ENCODE results near the gene CYP4A22.
"Not testable (repeated sequence)": the region's sequence is repeated elsewhere in the genome, so short reads cannot be mapped to it uniquely, and the experiment has no call there.

CYP4A22 gene, protein sequence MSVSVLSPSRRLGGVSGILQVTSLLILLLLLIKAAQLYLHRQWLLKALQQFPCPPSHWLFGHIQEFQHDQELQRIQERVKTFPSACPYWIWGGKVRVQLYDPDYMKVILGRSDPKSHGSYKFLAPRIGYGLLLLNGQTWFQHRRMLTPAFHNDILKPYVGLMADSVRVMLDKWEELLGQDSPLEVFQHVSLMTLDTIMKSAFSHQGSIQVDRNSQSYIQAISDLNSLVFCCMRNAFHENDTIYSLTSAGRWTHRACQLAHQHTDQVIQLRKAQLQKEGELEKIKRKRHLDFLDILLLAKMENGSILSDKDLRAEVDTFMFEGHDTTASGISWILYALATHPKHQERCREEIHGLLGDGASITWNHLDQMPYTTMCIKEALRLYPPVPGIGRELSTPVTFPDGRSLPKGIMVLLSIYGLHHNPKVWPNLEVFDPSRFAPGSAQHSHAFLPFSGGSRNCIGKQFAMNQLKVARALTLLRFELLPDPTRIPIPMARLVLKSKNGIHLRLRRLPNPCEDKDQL

DNA sequence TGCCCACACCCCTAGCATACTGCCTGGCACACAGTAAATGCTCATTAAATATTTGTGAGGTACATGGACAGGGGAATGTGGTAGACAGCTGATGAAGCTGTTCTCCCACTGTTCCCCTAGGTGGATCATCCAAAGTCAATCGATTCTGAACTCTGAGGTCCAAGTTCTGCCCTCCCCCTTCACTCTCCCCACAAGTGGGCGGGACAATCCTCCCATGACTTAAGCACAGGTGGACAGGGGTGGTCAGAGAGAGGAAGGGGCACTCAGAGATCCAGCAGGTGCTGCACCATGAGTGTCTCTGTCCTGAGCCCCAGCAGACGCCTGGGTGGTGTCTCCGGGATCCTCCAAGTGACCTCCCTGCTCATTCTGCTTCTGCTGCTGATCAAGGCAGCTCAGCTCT lies at the start of gene CYP4A22:
CYP4A22 (plus strand) TSS at position 244 of the 400 bp plus-strand sequence; CDS start at position 289, 45 bp downstream.
- DNase-seq = no peak

DNA sequence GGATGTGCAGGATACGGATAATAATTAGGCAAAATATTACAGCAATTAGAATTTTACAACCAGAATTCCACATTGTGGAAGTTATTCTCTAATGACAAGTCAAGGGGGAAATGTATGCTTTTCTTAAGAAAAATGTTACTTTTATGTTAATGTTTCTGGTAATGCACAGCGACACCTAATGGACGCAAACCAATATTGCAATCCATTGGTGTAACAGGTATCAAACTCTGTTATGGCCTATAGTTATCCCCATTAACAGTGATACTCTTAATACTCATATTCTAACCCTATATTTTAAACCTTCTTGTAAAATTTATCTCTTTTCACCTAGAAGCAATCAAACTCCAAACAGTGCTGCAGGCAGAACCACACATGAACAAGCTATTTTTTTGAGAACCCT lies 47.9 kb upstream of the CYP4A22 start:
- DNase-seq = peak; percentile 24

DNA sequence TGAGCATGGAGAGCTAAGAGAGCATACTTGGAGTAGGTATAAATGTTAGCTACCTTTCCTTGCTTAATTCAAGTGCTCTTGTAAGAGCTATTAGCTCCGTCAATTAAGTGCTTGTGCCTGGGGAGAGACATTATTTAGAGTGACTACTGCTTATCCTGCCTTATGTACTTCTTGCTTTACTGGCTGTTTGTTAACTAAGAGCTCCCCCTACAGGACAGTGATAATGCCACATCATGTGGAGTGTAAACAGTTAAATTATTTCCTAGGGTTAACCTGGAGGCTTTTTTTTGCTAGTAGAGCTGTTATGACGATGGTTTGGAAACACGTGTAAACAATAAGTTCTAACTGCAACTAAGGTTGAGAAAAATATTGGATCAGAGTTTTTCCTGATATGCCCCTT lies 45.8 kb upstream of the CYP4A22 start:
- not testable (repeated sequence) for DNase-seq

DNA sequence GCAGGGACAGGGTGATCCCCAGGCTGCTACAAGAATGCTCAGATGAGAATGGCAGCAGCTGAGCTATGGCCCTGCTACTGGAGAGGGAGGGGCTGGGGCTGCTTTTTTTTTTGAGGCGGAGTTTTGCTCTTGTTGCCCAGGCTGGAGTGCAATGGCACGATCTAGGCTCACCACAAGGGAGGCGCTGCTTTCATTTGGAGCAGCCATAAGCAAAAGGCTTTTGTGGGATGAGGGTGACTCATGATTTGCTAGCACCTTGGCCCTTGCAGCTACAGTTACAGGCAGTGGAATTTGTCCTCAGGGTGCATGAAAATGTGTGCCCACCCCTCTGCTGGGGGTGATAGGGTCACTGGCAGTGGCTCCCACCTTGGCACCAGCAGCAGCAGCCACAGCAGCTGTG lies 32.4 kb upstream of the CYP4A22 start:
- no peak for DNase-seq

DNA sequence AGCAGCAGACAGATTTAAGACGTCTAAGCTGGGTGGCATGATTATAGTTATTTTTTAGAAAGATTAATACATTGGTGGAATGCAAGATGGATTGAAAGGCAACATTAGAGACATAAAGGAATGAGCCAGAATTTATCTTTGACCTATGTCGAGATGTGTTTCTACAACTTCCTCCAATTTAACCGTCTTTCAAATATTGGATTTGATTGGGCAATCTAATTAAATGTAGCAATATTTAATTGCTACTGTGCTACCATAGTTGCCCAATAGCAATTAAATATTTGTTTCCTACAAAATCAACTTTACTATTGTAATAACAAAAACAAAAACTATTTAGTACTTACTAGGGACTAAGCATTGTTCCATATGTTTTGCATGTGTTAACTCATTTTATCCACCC lies 30.4 kb upstream of the CYP4A22 start:
- no peak for DNase-seq

DNA sequence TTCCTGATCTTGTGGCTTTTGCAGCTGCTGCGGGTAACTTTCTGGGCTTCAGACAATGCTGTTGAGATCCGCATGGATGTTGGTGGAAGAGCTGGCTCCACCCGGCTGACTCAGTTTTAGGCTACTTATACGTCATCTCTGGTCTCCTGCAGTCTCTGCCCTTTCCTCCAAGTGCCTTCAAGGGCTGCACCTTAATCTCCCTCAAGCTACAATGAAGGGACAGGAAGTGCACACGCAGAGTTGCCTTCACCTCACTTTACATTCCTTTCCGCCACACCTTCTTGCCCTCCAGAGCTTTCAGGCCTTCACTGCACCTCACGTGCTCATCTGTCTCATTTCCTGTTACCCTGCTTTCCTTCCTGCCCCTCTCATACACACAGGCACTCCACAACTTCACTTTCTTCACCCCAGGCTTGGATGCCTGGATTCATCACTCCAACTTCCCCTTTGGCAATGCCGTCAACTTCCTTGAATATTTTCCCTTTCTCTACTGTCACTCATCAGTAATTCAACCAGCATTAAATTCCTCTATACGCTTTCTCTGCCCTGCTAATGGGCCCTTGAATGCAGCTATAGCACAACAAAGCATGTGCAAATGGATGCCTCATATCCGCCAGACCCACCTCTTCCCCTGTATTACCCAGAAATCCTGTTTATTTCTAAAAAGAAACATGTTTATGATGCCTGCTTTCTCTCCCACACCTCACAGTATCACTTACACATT lies 29.2 kb upstream of the CYP4A22 start:
- DNase-seq = not testable (repeated sequence)

DNA sequence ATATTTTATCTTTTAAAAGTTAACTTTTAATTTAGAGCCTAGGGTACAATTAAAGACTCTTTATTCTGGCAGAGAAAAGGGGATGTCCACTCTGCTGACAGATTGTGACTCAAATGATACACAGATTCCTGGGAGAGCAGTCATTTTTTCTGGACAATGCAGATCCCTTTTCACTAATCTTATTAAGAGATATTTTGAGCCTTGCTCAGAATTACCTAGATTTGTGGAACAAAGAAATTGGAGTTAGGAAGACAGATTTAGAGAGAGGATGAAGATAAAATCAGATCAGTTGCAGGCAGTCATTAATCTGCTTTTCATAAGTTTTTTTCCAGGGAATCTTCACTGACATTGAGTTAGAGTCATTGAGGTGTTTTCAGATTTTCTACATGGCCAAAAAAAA lies 27.8 kb upstream of the CYP4A22 start:
- not testable (repeated sequence) for DNase-seq

DNA sequence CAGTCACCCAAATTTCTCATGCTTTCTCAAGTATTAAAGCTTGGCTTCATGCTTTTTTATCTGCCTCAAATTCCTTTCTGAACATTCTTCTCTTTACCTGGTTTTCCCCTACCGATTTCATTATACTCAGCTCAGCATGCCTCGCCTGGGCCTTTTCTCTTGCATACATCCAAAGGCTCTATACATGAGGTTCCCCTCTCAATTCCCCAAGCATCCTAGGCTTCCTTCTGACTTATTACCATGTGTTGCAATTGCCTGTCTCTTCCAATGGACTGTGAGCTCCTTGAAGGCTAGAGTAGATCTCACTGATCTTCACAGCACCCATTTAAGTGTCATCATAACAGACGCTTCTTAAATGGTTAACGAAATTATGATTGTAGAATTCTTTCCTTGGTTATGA lies 24.1 kb upstream of the CYP4A22 start:
- no peak for DNase-seq

DNA sequence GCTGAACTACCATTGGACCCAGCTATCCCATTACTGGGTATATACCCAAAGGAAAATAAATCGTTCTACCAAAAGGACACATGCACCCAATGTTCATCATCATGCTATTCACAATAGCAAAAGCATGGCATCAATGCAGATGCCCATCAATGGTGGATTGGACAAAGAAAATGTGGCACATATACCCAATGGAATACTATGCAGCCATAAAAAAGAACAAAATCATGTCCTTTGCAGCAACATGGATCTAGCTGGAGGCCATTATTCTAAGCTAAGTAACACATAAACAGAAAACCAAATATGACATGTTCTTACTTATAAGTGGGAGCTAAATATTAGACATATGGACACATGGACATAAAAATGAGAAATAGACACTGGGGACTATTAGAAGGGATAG lies 16.2 kb upstream of the CYP4A22 start:
- DNase-seq = not testable (repeated sequence)

DNA sequence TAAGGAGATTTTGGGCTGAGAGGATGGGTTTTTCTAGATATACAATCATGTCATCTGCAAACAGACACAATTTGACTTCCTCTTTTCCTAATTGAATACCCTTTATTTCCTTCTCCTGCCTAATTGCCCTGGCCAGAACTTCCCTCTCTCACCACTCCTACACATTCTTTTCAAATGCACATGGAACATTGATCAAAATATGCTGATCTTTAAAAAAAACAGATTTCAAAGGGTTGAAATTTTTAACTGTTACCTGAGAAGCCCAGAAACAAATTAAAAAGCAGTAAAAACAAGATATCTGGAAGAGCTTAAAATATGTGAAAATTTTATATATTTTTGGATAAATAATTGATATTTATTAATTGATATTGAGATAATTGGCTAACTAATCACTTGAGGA lies 12.4 kb upstream of the CYP4A22 start:
- not testable (repeated sequence) for DNase-seq

DNA sequence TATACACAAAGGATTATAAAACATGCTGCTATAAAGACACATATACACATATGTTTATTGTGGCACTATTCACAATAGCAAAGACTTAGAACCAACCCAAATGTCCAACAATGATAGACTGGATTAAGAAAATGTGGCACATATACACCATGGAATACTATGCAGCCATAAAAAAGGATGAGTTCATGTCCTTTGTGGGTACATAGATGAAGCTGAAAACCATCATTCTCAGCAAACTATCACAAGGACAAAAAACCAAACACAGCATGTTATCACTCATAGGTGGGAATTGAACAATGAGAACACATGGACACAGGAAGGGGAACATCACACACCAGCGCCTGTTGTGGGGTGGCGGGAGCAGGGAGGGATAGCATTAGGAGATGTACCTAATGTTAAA lies 10.2 kb upstream of the CYP4A22 start:
- DNase-seq = not testable (repeated sequence)

DNA sequence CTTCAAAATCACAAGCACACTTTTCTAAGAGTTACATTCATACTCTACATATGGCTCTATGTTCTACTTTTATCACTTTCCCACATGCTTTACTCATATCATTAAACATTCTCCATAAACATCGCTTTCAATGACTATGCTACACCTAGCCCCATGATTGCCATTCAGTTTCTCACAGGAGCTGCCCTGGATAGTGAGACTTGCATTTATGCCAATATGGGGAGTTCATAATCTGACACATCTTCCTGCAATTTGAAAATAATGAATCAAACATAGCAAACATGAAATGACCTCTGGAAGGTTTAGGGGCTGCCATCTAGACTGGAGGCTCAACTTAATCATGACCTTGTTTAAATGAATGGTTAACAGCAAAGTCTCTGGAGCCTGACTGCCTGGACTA lies 9.0 kb upstream of the CYP4A22 start:
- no peak for DNase-seq

DNA sequence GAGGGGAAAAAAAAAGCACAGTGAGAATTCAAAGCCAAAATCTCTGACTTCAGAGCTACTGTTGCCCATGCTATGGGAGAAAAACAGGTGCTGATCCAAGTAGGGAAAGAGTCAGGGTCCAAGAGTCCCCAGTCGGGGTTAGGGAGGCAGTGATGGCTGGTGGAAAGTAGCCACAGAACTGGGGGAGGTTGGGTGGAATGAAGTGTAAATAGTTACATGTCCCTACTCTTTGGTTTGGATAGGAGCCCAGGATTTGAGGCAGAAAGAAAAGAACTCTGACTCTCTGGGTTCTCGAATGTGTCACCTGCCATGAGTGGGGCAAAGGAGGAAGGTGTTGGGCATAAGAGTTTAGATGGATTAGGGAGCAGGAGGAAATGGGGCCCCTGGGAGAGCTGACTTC lies 8.4 kb upstream of the CYP4A22 start:
- DNase-seq = not testable (repeated sequence)

DNA sequence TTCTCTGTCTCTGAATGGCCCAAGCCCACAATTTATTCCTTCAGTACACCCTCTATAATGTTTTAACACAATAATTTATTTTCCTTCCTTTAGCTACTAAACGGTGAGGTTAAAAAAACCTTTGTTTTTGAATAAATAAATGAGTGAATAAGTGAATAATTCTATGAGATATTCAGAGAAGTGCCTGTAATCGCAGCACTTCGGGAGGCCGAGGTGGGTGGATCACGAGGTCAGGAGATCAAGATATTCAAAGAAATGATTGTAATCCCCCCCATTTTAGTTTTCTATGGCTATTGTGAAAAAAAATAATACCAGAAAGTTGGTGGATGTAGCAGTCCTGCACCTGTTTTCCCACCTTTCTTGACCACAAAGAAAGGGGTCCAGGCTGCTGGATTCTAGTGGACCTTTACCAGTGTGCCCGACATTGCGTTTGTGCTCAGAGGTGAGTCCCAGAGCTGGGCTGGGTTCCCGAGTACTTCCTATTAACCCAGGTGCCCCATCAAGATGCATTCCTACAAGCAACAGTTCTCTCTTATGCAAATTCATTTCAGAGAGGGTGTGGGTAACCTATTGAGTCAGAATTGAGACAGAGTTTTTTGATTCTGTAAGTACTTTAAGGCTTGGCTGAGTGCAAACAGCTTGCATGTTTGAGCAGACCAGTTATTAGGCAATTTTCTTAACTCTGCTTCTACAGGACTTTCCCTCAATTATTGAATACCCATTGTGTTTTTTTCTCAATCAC lies 7.6 kb upstream of the CYP4A22 start:
- DNase-seq = not testable (repeated sequence)

DNA sequence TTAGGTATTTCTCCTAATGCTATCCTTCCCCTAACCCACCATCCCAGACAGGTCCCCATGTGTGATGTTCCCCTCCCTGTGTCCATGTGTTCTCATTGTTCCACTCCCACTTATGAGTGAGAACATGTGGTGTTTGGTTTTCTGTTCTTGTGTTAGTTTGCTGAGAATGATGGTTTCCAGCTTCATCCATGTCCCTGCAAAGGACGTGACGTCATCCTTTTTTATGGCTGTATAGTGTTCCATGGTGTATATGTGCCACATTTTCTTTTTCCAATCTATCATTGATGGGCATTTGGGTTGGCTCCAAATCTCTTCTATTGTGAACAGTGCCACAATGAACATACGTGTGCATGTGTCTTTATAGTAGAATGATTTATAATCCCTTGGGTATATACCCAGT lies 4.6 kb upstream of the CYP4A22 start:
- DNase-seq = not testable (repeated sequence)

DNA sequence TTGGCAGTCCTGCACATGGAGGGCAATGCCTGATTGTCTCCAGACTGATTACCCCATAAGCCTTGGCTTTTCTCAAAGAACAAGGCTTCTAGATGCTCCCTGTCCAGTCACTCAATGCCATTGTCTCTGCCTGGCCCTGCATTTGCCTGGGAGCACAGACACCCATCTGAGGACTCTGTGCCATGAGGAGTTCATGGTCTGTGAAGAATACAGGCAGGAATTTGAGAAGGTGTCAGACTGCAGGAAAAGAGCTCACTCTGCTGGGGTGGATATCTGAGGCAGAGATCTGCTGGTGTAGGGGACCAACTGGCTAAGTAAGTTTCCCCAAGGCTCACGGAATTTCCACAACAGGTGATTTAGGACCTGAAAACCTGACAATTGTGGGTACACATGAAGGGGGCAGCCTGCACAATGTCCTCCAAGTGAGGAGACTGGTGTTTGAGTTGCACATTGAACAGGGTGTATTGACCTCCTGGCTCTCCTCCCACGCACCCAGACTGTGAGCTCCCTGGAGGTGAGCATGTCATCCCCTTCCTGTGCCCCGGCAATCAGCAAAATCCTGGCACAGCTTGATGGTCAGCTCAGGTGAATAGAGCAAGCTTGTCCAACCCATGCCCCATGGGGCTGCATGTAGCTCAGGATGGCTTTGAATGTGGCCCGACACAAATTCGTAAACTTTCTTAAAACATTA lies 829 bp downstream of the CYP4A22 start:
- no peak for DNase-seq

DNA sequence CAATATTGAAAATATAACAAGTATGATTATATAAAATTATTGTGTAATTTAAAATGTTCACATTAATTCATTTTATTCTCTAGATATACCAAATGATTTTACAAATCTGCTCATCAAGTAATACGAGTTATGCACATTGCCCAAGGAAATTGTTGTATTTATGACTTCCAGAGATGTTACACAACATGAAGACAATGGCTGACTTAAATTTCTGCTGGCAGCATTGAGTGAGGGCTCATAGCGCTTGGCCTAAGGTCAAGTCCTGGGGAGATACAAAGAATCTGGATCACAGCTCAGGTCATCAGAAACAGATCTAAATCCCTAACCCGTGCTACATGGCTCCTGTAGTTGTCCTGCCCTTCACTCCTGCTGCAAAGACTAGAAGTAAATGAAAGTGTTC lies 3.1 kb downstream of the CYP4A22 start:
- not testable (repeated sequence) for DNase-seq

DNA sequence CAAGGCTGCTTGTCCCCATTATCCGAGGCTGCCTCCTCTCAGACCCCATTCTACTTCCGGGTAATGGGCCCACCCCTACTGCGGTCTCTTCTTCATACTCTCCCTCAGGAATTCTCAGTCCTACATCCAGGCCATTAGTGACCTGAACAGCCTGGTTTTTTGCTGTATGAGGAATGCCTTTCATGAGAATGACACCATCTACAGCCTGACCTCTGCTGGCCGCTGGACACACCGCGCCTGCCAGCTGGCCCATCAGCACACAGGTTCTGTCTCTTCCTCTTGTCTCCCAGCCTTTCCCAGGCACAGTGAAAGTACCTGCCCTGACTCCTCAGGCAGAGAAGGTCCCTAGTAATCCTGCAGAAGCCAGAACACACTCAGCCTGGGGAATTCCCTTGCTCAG lies 6.4 kb downstream of the CYP4A22 start:
- DNase-seq = not testable (repeated sequence)

DNA sequence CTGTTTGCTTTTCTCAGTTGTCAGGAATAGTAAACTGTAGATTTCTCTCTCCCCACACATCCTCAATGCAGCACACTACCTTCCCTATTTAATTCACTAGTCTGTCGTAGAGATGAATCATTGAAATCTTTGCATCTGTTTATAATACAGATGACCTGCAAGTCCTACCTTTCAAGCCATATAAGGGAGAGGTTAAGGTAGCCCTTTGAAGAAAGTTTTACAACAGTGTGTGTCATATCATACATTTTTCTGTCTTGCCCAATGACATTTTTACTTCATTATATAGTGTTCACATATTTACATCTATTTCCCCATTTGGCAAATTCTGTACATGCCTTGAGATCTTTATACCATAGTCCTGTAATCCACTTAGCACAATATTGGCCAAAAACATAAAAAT lies 9.3 kb downstream of the CYP4A22 start:
- DNase-seq = not testable (repeated sequence)

DNA sequence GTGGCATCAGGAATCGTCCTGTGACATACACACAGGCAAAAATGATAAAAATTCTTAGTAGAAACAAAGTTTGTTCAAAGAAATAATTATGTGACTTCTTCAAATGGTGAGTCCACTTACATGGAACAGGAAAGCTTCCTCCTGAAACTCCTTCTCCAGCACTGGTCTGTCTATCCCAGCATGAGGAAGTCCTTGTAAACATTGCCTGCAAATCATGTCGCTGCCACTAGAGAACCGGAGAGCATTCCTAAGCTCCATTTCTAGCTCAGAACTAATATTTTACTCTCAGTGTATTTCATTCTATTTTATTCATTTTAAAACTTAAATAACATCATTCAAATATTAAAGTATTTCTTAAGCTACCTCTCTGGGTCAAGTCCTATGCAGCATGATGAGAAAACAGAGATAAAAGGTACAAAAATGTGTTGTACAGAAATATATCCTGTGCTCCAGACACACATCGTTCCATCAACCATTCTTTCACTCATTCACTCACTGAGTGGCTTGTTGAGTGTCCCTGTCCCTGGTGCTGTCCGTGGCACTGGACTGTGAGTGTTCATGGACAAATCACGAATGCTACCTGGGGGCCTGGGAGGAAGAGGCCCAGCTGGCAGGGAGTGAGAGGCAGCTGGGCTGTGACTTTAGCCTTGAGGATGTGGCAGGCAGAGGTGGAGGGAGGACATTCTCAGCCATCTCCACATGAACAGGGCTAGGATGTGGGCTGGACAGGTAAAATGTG lies 10.0 kb downstream of the CYP4A22 start:
- DNase-seq = no peak

DNA sequence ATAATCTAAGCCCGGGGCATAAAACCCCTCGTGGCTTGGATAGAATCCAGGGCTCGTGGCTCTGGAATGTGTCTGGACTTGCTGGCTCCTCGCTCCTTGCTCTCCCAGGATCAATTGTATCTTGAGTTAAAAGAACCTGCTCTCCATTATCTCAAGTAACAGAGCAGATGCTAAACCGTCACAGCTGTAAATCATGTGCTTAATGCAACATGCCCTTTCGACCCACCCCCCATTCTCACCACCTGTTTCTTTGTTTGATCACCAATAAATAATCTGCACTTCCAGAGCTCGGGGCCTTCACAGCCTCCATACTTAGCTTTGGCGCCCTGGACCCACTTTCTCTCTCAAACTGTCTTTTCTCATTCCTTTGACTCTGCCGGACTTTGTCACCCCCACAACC lies 11.9 kb downstream of the CYP4A22 start:
- DNase-seq = not testable (repeated sequence)

DNA sequence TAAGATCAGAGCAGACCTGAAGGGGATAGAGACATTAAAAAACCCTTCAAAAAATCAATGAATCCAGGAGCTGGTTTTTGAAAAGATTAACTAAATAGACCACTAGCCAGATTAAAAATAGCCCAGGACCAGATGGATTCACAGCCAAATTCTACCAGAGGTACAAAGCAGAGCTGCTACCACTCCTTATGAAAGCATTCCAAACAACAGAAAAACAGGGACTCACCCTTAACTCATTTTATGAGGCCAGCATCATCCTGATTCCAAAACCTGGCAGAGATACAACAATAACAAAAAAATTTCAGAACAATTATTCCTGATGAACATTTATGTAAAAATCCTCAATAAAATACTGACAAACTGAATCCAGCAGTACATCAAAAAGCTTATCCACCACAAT lies 19.2 kb downstream of the CYP4A22 start:
- not testable (repeated sequence) for DNase-seq
